HG03095 (cell line): ENCODE results near the gene FLT1.

Source experiments
- ATAC-seq: cut with Tn5 transposase; IDR thresholded peaks from one replicate; pipeline ENCODE4 v1.9.1; 2021; ENCODE audit warnings: moderate library complexity; ENCODE audit not compliant: unreplicated experiment

FLT1 gene

GRCh38 chr13:28529836-28530235 lies 34.9 kb upstream of the FLT1 start:
- ATAC-seq = no peak

GRCh38 chr13:28528848-28529247 lies 33.9 kb upstream of the FLT1 start:
- ATAC-seq = no peak

DNA sequence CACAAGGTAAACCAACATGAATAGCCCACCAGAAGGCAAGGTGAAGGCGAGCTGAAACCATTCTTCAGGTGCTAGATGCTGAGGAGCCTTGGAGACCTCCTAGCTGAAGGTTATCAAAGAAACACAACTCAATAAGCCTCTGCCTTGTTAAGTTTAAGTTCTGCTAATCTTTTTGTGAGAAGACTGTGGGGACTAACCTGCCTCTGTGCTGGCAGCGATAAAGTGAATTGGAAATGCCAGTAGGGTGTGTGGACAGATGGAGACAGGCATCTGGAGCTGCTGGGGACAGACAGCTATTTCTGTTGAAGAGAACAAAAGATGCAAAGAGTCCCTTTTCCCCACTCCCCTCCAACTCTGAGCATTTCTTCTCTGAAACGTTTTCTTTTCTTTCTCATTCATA lies 33.5 kb upstream of the FLT1 start:
- ATAC-seq = no peak

GRCh38 chr13:28527629-28528028 lies 32.7 kb upstream of the FLT1 start:
- ATAC-seq = no peak

- no peak for ATAC-seq
These were observed 31.9 kb upstream of the FLT1 start for GRCh38 chr13:28526876-28527275.

GRCh38 chr13:28522871-28523270 lies 27.9 kb upstream of the FLT1 start:
- no peak for ATAC-seq

GRCh38 chr13:28513745-28514144 lies 18.8 kb upstream of the FLT1 start:
- no peak for ATAC-seq

DNA sequence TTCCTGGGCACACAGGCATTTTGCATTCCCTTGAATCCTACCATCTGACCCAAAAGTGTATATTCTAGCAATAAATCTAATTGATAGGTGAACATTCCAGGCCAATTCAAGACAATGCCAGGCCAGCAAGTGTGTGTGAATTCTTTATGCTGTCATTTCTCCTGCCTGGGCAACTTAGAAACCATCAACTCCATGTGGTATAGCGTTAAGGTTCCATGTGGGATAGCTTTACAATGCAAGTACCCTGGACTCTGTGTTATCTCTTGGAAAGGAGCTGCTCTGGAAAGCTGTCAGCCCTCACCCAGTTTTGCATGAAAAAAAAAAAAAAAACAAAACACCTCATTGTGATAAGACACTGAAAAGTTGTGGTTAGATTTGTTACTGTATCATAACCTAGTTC lies 15.6 kb upstream of the FLT1 start:
- no peak for ATAC-seq

- no peak for ATAC-seq
These were observed 15.1 kb upstream of the FLT1 start for GRCh38 chr13:28510066-28510465.

DNA sequence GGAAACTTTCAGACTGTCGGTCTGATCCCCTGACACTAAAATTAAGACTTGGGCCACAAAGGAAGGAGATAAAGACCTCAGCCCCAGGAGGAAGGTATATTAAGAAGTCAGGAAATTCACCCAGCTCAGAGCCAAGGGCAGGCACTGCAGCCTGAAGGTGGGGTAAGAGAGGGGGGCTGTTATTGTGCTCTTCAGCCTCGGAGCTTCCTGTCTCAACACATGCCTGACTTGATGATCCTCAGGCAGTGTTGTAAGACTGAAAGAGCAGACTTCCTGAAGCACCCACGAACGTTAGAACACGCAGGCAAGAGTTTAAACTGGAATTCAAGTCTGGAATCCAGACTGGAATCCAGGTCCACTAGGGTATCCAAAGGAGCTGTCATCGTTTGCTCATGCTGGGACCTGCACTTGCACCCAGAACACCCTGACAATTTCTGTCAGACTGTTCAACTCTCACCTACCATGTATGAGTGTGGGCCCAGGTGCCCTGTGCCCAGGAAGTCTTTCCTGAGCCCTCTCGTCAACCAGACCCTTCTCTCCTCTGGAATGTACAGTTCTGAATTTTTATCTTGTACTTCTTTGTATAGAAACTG lies 10.7 kb upstream of the FLT1 start:
- no peak for ATAC-seq

GRCh38 chr13:28503182-28503967 lies 8.4 kb upstream of the FLT1 start:
- ATAC-seq = no peak

DNA sequence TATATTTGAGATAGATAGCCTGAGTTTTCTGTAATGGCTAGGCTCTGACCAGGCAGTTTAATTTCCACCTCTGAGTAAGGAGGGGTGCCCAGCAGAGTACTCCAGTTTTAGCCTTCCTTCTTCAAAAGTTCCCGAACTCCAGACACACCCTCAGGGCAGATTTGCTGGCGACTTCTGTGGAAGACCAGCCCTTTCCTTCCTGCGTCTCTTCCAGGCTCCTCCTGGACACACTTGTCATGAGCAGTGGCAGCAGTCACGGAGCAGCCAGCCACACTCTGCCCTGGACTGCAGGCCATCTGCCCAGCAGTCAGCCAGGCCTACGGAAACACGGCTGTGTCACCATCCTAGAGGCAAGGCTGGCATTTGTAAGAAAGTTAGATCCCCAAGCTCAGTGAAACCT lies 6.6 kb upstream of the FLT1 start:
- ATAC-seq = no peak

- no peak for ATAC-seq
These were observed 4.7 kb upstream of the FLT1 start for GRCh38 chr13:28499609-28500008.

DNA sequence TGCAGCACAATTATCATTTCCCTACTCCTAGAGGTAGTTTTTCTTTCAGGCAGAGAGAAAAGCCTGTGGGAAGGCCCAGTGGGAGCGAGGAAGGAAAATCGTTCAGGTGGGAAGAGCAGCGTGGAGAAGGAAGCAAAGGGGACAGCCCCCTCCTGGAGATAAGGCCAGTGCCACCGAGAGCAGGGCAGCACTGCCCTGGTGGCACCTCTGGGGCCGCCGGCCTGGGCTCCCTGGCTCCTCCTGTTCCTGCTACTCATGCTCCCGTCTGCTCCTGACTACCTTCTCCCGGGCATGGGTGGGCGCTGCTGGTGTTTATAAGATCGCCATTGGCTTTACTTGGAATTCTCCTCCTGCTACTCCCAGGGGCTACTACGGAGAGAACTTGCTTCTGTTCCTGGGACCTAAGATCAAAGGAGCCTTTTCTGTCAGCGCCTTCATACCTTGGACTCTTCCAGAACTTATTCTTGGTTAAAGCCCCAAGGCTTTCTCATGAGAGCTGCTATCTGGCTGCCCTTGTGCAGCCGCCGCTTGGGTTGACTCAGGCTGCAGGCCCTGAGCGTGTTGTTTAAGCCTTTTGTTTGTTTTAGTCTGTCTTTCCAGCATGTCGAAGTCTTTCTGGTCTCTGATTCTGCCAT lies 3.7 kb upstream of the FLT1 start:
- no peak for ATAC-seq

DNA sequence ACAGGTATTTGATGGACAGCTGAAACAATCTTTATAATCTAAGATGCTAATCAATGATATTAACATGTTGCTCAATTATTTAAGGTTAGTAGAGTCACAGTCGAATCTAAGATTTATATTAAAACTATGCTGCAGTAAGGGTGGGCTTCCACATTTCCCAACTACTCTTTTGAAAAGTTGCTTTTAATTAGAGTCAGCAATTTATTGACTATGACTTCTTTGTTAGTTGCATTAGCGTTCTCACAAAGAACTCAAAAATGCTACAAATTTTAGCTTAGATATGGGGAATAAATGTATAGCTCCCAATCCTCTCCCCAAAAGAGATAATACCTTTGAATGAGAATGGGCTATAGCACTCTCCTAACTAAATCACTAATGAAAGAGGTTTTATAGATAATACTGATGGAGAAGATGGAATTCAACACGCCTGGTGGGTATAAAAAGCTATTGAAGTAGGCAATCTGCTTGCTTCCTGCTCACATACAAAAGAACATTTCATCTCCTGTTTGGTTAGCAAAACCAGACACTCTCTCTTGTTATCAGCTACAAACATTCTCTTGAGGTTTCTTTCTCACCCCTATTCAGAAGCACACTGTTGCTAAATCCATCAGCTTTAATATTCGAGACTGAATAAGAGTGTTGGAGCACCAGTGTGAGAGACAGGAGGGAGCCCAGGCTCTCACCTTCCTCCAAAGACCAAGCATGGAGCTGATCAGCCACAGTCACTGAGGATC lies 2.4 kb upstream of the FLT1 start:
- no peak for ATAC-seq

DNA sequence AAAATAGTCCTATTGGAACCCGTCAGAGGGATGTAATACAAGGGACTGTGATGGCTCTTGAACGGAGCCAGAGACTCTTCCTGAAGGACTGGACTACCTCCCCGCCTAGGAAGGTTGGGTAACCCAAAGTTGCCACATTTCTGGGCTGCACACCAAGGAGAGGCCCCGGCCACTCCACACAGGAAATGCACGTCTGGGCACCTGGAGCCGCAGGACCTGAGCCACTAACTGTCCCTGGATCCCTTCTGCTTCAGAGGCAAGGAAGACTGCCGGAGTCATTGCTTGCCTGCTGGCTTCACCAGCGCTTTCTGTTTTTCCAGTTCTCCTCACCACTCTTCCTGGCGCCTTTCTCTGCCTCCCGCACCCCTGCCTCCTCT lies 1.2 kb upstream of the FLT1 start:
- no peak for ATAC-seq

DNA sequence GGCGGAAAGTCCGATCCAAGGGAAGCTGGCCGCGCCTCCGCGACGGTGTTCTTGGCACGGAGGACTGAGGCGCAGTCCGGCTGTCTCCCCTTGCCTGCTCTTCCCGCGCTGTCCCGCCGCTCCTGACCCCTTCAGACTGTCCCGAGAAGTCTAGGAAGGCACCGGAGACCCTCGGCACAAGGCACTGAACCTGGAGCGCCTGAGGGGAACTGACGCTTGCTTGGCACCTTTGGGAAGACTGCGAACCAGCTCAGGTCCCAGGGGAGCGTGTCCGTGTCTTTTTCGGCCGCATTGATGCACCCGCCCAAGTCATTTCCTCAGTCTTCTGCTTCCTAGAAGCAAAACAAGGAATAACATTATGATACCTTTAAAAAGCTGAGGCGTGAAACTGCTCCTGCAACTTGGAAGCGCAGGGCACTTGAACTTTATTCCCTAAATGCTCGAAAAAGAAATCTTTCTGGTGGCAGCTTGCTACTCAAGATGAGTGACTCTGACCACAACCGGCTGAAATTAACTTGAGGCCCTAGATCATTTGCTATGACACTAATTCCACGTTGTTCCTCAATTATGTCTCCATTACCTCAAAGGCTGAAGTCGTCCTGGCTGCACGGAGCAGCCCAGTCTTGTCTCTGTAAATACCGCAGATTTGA lies 735 bp upstream of the FLT1 start:
- ATAC-seq = no peak

DNA sequence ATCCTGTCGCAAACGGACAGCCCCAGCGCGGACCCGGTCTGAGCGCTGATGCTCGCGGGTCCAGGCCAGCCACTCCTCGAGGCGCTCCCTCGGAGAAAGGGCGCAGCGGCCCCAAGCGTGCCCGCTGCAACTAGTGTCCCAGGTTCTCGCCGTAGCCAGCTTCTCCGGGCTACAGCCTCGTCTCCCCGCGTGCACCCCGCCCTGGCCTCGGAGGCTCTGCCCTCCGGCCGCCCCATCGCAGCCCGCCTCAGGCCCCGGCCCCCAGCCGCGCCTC lies 487 bp downstream of the FLT1 start:
- ATAC-seq = no peak

DNA sequence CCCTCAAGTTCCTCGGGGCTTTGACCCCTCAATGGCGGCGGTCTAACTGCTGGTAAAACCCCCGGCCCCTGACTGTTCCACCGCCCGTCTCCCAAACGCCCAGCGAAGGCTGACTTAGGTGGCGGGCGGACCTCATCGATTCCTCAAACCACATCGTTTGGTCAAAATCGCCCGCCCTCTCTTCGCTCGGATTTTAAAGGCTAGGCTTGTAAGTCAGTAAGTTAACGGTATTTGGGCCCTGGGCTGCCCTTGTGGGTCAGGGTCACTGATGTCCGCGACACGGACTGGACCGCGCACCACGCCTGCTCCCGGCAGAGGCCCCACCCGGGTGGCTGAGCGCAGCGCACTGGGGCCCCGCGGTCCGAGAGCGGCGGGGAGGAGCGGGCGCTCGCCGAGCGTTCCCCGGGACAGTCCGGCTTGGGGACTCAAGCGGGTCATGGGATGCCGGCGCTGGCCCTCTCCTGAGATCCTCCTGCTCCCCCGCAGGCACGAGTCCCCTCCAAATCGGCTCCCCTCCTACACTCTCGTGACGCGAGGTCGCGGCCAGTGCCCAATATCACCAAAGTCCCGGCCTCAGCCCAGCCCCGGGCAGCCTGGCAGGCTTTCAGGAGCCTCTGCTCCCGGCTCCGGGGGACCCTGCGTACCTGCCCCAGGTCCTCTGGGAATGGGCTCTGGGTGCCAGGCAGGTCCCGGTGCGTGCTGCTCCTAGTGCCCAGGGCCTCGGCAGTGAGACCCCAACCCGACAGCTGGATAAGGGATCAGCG lies 1.0 kb downstream of the FLT1 start:
- no peak for ATAC-seq

GRCh38 chr13:28492569-28493367 lies 2.2 kb downstream of the FLT1 start:
- ATAC-seq = no peak
